Measurements from ENCODE around the gene DNAI2.

DNA sequence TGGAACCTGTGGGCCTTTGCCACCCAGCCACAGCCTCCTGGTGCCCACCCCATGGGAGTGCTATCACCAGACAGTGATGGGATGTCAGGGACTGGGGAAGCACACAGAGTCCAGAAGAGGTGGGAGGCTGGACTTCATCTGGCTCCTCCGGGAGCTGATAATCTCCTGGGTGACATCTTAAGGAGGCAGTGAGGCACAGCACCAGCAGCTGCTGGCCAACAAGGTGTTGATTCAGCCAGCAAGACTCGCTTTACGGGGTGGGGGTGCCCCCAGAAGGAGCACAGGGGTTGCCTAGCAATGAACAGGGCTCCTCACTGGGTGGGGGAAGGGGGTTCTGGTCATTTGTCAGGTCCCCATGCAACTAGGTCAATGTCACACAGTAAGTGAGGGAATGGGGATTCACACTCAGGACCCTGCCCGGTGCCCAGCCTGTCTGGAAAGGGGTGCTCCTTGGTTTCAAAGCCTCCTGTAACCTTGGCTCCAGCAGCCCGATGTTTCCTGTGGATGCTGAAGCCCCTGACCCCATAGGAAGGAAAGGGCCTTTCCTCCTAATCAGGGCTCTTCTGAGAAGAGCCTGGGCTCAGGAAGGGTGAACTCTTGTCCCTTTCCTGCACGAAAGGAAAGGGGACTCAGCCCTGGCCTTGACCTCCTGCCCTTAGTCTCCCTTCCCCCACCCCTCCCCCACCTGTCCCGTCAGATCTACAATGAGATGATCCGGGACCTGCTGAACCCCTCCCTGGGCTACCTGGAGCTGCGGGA lies 69.7 kb downstream of the DNAI2 start:
- TF ChIP-seq POLR2AphosphoS5 (IDR thresholded peaks at IDR 0.05; ENCODE audit: low read depth, low read length) (no peak), SIN3A (IDR thresholded peaks at IDR 0.05; ENCODE audit: borderline replicate concordance, insufficient read depth, low read length) (no peak), TAF1 (IDR thresholded peaks at IDR 0.05; ENCODE audit: borderline replicate concordance, insufficient read depth, low read length) (no peak), FOXP2 (optimal IDR thresholded peaks at IDR 0.05; ENCODE audit: borderline replicate concordance, extremely low read depth, extremely low read length, insufficient read depth) (no peak)
- TF ChIP-seq, protein P1, sequence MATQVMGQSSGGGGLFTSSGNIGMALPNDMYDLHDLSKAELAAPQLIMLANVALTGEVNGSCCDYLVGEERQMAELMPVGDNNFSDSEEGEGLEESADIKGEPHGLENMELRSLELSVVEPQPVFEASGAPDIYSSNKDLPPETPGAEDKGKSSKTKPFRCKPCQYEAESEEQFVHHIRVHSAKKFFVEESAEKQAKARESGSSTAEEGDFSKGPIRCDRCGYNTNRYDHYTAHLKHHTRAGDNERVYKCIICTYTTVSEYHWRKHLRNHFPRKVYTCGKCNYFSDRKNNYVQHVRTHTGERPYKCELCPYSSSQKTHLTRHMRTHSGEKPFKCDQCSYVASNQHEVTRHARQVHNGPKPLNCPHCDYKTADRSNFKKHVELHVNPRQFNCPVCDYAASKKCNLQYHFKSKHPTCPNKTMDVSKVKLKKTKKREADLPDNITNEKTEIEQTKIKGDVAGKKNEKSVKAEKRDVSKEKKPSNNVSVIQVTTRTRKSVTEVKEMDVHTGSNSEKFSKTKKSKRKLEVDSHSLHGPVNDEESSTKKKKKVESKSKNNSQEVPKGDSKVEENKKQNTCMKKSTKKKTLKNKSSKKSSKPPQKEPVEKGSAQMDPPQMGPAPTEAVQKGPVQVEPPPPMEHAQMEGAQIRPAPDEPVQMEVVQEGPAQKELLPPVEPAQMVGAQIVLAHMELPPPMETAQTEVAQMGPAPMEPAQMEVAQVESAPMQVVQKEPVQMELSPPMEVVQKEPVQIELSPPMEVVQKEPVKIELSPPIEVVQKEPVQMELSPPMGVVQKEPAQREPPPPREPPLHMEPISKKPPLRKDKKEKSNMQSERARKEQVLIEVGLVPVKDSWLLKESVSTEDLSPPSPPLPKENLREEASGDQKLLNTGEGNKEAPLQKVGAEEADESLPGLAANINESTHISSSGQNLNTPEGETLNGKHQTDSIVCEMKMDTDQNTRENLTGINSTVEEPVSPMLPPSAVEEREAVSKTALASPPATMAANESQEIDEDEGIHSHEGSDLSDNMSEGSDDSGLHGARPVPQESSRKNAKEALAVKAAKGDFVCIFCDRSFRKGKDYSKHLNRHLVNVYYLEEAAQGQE (IDR thresholded peaks at IDR 0.05; ENCODE audit: insufficient read depth in 1 of 2, low read depth in 2 of 2, low read length in 2 of 2), result no peak

Measured in PFSK-1 (cell line).